ENCODE measurements around the gene EPHB2. TPM values are rescaled to one million over a fixed set of nuclear protein-coding genes. Genes with fewer than 3 reads are reported as not detected.
A peak's percentile ranks its signal among the peaks of the same experiment; 100 is the strongest.
"Not testable (repeated sequence)": the region's sequence is repeated elsewhere in the genome, so short reads cannot be mapped to it uniquely, and the experiment has no call there.

EPHB2 gene
- total RNA-seq, 1 donor from 2014 or later = 40.3 TPM

GRCh38 chr1:22936681-22937080 is 226.0 kb downstream of the EPHB2 start:
- no peak for TF ChIP-seq CTCF (conservative IDR thresholded peaks at IDR 0.05)
- no peak for DNase-seq (ENCODE audit: extremely low spot score, unreplicated experiment)
- no peak overlapping the region for H3K27ac Mint-ChIP-seq
- H3K27me3 Mint-ChIP-seq = no peaks in the 10 kb centered on the region
- H3K36me3 Mint-ChIP-seq = no peaks in the 10 kb centered on the region
- no peak overlapping the region for H3K4me3 Mint-ChIP-seq
- no peaks in the 10 kb centered on the region for H3K9me3 Mint-ChIP-seq
- H3K4me1 Mint-ChIP-seq (ENCODE audit: unreplicated experiment) = no peaks in the 10 kb centered on the region

GRCh38 chr1:22941257-22941656 is 230.6 kb downstream of the EPHB2 start:
- H3K4me3 Mint-ChIP-seq = no peak overlapping the region
- TF ChIP-seq CTCF (conservative IDR thresholded peaks at IDR 0.05) = no peak
- H3K27me3 Mint-ChIP-seq = peaks cover 4% of the 10 kb centered on the region
- no peaks in the 10 kb centered on the region for H3K9me3 Mint-ChIP-seq
- H3K36me3 Mint-ChIP-seq = no peaks in the 10 kb centered on the region
- peaks cover 7% of the 10 kb centered on the region for H3K4me1 Mint-ChIP-seq (ENCODE audit: unreplicated experiment)
- DNase-seq (ENCODE audit: extremely low spot score, unreplicated experiment) = no peak
- H3K27ac Mint-ChIP-seq = no peak overlapping the region

GRCh38 chr1:22944346-22945055 is 233.9 kb downstream of the EPHB2 start:
- H3K9me3 Mint-ChIP-seq = no peaks in the 10 kb centered on the region
- peak overlapping the region; percentile 8 for H3K4me3 Mint-ChIP-seq
- H3K27me3 Mint-ChIP-seq = peaks cover 15% of the 10 kb centered on the region
- no peaks in the 10 kb centered on the region for H3K36me3 Mint-ChIP-seq
- peaks cover 7% of the 10 kb centered on the region for H3K4me1 Mint-ChIP-seq (ENCODE audit: unreplicated experiment)
- H3K27ac Mint-ChIP-seq = no peak overlapping the region
- DNase-seq (ENCODE audit: extremely low spot score, unreplicated experiment) = no peak
- TF ChIP-seq CTCF (conservative IDR thresholded peaks at IDR 0.05) = no peak

- H3K9me3 Mint-ChIP-seq; H3K4me1 Mint-ChIP-seq (ENCODE audit: unreplicated experiment); H3K4me3 Mint-ChIP-seq; DNase-seq (ENCODE audit: extremely low spot score, unreplicated experiment); H3K27ac Mint-ChIP-seq; H3K36me3 Mint-ChIP-seq: not testable (repeated sequence)
- H3K27me3 Mint-ChIP-seq = peaks cover 15% of the 10 kb centered on the region
Measured at GRCh38 chr1:22945171-22945570, 234.5 kb downstream of the EPHB2 start.

- H3K9me3 Mint-ChIP-seq = no peaks in the 10 kb centered on the region
- no peak for TF ChIP-seq CTCF (conservative IDR thresholded peaks at IDR 0.05)
- peaks cover 11% of the 10 kb centered on the region for H3K27me3 Mint-ChIP-seq
- H3K4me3 Mint-ChIP-seq = no peak overlapping the region
- H3K4me1 Mint-ChIP-seq (ENCODE audit: unreplicated experiment) = no peaks in the 10 kb centered on the region
- no peak for DNase-seq (ENCODE audit: extremely low spot score, unreplicated experiment)
- no peaks in the 10 kb centered on the region for H3K36me3 Mint-ChIP-seq
- no peak overlapping the region for H3K27ac Mint-ChIP-seq
Measured at GRCh38 chr1:22949822-22950331, 239.2 kb downstream of the EPHB2 start.

- H3K36me3 Mint-ChIP-seq = no peaks in the 10 kb centered on the region
- H3K27ac Mint-ChIP-seq = no peak overlapping the region
- H3K27me3 Mint-ChIP-seq = peaks cover 11% of the 10 kb centered on the region
- H3K4me1 Mint-ChIP-seq (ENCODE audit: unreplicated experiment) = no peaks in the 10 kb centered on the region
- no peaks in the 10 kb centered on the region for H3K9me3 Mint-ChIP-seq
- TF ChIP-seq CTCF (conservative IDR thresholded peaks at IDR 0.05) = no peak
- DNase-seq (ENCODE audit: extremely low spot score, unreplicated experiment) = no peak
- H3K4me3 Mint-ChIP-seq = no peak overlapping the region
Measured at GRCh38 chr1:22951796-22952195, 241.2 kb downstream of the EPHB2 start.

Data from type B pancreatic cell (in vitro differentiated cells).